ENCODE data around the gene RNF220.

DNA sequence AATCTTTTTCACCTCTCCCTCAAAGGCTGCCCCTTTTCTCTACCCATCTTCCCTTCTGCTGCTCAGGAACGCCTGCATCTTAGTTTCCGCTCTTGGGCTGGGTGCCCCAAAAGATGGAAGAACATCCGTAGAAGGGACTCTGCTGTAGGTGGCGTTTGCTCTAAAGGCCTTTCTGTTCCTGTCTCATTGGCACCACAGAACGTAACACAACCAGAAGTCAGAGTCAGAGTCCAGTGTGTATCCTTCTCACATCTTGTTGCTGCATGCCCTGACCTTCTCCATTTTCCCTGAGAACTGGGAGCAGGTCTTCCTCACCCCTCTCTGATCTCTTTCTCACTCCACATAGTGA lies 103.3 kb downstream of the RNF220 start:
- TF ChIP-seq, protein P1, sequence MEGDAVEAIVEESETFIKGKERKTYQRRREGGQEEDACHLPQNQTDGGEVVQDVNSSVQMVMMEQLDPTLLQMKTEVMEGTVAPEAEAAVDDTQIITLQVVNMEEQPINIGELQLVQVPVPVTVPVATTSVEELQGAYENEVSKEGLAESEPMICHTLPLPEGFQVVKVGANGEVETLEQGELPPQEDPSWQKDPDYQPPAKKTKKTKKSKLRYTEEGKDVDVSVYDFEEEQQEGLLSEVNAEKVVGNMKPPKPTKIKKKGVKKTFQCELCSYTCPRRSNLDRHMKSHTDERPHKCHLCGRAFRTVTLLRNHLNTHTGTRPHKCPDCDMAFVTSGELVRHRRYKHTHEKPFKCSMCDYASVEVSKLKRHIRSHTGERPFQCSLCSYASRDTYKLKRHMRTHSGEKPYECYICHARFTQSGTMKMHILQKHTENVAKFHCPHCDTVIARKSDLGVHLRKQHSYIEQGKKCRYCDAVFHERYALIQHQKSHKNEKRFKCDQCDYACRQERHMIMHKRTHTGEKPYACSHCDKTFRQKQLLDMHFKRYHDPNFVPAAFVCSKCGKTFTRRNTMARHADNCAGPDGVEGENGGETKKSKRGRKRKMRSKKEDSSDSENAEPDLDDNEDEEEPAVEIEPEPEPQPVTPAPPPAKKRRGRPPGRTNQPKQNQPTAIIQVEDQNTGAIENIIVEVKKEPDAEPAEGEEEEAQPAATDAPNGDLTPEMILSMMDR (IDR thresholded peaks at IDR 0.05 in 8 of 11, conservative IDR thresholded peaks at IDR 0.05 in 3 of 11): no peak
- TF ChIP-seq POLR2AphosphoS5 (IDR thresholded peaks at IDR 0.05) (no peak), POLR2A (IDR thresholded peaks at IDR 0.05) (no peak)

Data from spleen (tissue), 7 donors.